OCI-LY7 (cell line): ENCODE measurements around the gene SNX10. TPM values are rescaled to one million over a fixed set of nuclear protein-coding genes. Genes with fewer than 3 reads are reported as not detected.
A peak's percentile ranks its signal among the peaks of the same experiment; 100 is the strongest.

ENCODE experiments used
- BruUV-seq: library from RNA; stranded (reverse); fragments of 400-500 nt; replicated peaks from 2 replicates; lab custom pipeline; 2021; lab: Mats Ljungman, UMichigan
- CTCF ChIA-PET: fragments of 300-600 bp; sonication (Branson Sonifier 250); formaldehyde crosslinking; loops from one replicate; lab custom pipeline; 2022; ENCODE audit warnings: antibody characterized with exemption; ENCODE audit not compliant: unreplicated experiment; lab: Charles Lee
- POLR2A ChIA-PET: fragments of 300-600 bp; sonication (Branson Sonifier 250); formaldehyde crosslinking; loops from one replicate; lab custom pipeline; 2022; ENCODE audit warnings: antibody characterized with exemption; lab: Charles Lee
- DNase-seq: peaks from one replicate; pipeline ENCODE4 v3.0.0-alpha.2; 2015; ENCODE audit warnings: low spot score
- H2AFZ ChIP-seq: fragments of 200-600 bp; sonication (generic), shearing (Covaris generic); 2 replicates; pipeline ENCODE4 v1.6.1; 2014; ENCODE audit warnings: mild to moderate bottlenecking, antibody characterized with exemption, low read length, moderate library complexity
- H3K27ac ChIP-seq: fragments of 200-600 bp; sonication (generic); 2 replicates; pipeline ENCODE4 v1.5.1; 2014; ENCODE audit warnings: mixed run types, low read depth, mild to moderate bottlenecking, moderate library complexity, low read length, inconsistent platforms; ENCODE audit not compliant: poor library complexity, severe bottlenecking
- H3K36me3 ChIP-seq: fragments of 200-600 bp; sonication (generic); 2 replicates; pipeline ENCODE4 v1.6.1; 2014; ENCODE audit warnings: mild to moderate bottlenecking, antibody characterized with exemption, low read length, moderate library complexity, mixed read lengths; ENCODE audit not compliant: insufficient read depth
- H3K4me1 ChIP-seq: fragments of 200-600 bp; sonication (generic); 2 replicates; pipeline ENCODE4 v1.5.1; 2014; ENCODE audit warnings: mild to moderate bottlenecking, low read length; ENCODE audit not compliant: insufficient read depth, poor library complexity, severe bottlenecking
- H3K4me2 ChIP-seq: fragments of 200-600 bp; sonication (generic); 2 replicates; pipeline ENCODE4 v1.6.1; 2014; ENCODE audit warnings: mild to moderate bottlenecking, low read length
- H3K4me3 ChIP-seq: fragments of 200-600 bp; sonication (generic); 2 replicates; pipeline ENCODE4 v1.5.1; 2014; ENCODE audit warnings: mild to moderate bottlenecking, low read depth, low read length; ENCODE audit not compliant: poor library complexity, severe bottlenecking
- H3K79me2 ChIP-seq: fragments of 200-600 bp; sonication (generic); 2 replicates; pipeline ENCODE4 v1.6.1; 2016; ENCODE audit warnings: low read depth, mild to moderate bottlenecking, low read length, moderate library complexity, mixed read lengths; ENCODE audit not compliant: insufficient read depth
- H3K9me2 ChIP-seq: fragments of 200-600 bp; sonication (generic); 2 replicates; pipeline ENCODE4 v1.6.1; 2016; ENCODE audit warnings: mild to moderate bottlenecking, low read length, mixed read lengths; ENCODE audit not compliant: insufficient read depth
- H3K9me3 ChIP-seq: fragments of 200-600 bp; sonication (generic); 2 replicates; pipeline ENCODE4 v1.6.1; 2014; ENCODE audit warnings: mild to moderate bottlenecking, mixed run types, low read length, mixed read lengths
- H4K20me1 ChIP-seq: fragments of 200-600 bp; sonication (generic); 2 replicates; pipeline ENCODE4 v1.6.1; 2014; ENCODE audit warnings: mild to moderate bottlenecking, antibody characterized with exemption, low read length, moderate library complexity, mixed read lengths; ENCODE audit not compliant: insufficient read depth
- CTCF ChIP-seq: fragments of 200-600 bp; sonication (generic); conservative IDR thresholded peaks from 2 replicates; pipeline ENCODE4 v1.5.1; 2014; ENCODE audit warnings: mild to moderate bottlenecking, antibody characterized with exemption, low read length, moderate library complexity, mixed read lengths
- EZH2phosphoT487 ChIP-seq: fragments of 200-600 bp; sonication (generic); IDR thresholded peaks from 2 replicates; pipeline ENCODE4 v1.6.1; 2018; ENCODE audit warnings: low read depth, borderline replicate concordance, mild to moderate bottlenecking, mixed run types, antibody characterized with exemption, low read length, moderate library complexity, mixed read lengths
- intact Hi-C: fragments of 100-400 bp; cut with micrococcal nuclease; formaldehyde crosslinking; loops from one replicate; pipeline ENCODE4 v1.10.0; 2022; ENCODE audit not compliant: unreplicated experiment
- total RNA-seq, 2 experiments: library from RNA; depleted of rRNA in 1 of 2; stranded (reverse); fragments of >200 nt in 1 of 2; shearing (Covaris generic) in 1 of 2; gene quantifications; 2 replicates each; pipeline ENCODE4 v1.2.3, GENCODE V29; 2014 to 2022

SNX10 gene
- total RNA-seq, 2 experiments from 2014 or later: 14.3 to 32.9 TPM

GRCh38 chr7:26381476-26382353 lies 90.1 kb downstream of the SNX10 start:
- CTCF ChIA-PET: no interaction called here

GRCh38 chr7:26385240-26385639 lies 93.6 kb downstream of the SNX10 start:
- CTCF ChIA-PET: no interaction called here
- TF ChIP-seq CTCF (0 out of 2 replicates have a peak, but pooled peaks have one; percentile 21), EZH2phosphoT487 (no peak)
- Histone ChIP-seq H3K4me2 (no peak overlapping the region), H4K20me1 (no peaks in the 10 kb centered on the region), H3K4me3 (no peak overlapping the region), H3K36me3 (no peaks in the 10 kb centered on the region), H3K9me3 (no peaks in the 10 kb centered on the region), H3K27ac (no peak overlapping the region), H3K79me2 (no peaks in the 10 kb centered on the region), H2AFZ (no peak overlapping the region), H3K9me2 (no peaks in the 10 kb centered on the region), H3K4me1 (no peaks in the 10 kb centered on the region)
- intact Hi-C loops: no loop called here
- DNase-seq: no peak
- BruUV-seq: no TSS peak
- POLR2A ChIA-PET: interaction anchor here (0.6 to 0.7 kb wide), 2 partner anchors 275 to 696 kb away, joined by 3 read pairs; no protein-coding TSS in a partner anchor

More at GRCh38 chr7:26381476-26382353, 90.1 kb downstream of the SNX10 start:
- H3K9me2 ChIP-seq: no peaks in the 10 kb centered on the region
- H3K4me2 ChIP-seq: no peak overlapping the region
- H2AFZ ChIP-seq: no peak overlapping the region
- H3K79me2 ChIP-seq: no peaks in the 10 kb centered on the region
- H3K36me3 ChIP-seq: no peaks in the 10 kb centered on the region
- BruUV-seq: no TSS peak
- no peaks in the 10 kb centered on the region for H3K9me3 ChIP-seq
- POLR2A ChIA-PET: interaction anchor here (0.8 kb wide), 1 partner anchor 1641 kb away, joined by 6 read pairs; no protein-coding TSS in a partner anchor
- no peaks in the 10 kb centered on the region for H4K20me1 ChIP-seq
- no peak overlapping the region for H3K4me3 ChIP-seq
- TF ChIP-seq EZH2phosphoT487 (no peak), CTCF (no peak)
- peaks cover 2% of the 10 kb centered on the region for H3K4me1 ChIP-seq
- no peak for DNase-seq
- intact Hi-C loops: no loop called here
- no peak overlapping the region for H3K27ac ChIP-seq

- no peak overlapping the region for H3K4me2 ChIP-seq
- no peaks in the 10 kb centered on the region for H3K9me3 ChIP-seq
- no peak overlapping the region for H2AFZ ChIP-seq
- no peaks in the 10 kb centered on the region for H3K36me3 ChIP-seq
- DNase-seq: no peak
- intact Hi-C loops: no loop called here
- H3K79me2 ChIP-seq: no peaks in the 10 kb centered on the region
- POLR2A ChIA-PET: no interaction called here
- no TSS peak for BruUV-seq
- H4K20me1 ChIP-seq: no peaks in the 10 kb centered on the region
- CTCF ChIA-PET: no interaction called here
- H3K4me3 ChIP-seq: no peak overlapping the region
- no peak overlapping the region for H3K27ac ChIP-seq
- H3K9me2 ChIP-seq: no peaks in the 10 kb centered on the region
- no peaks in the 10 kb centered on the region for H3K4me1 ChIP-seq
- TF ChIP-seq EZH2phosphoT487 (no peak), CTCF (no peak)
These were observed 96.1 kb downstream of the SNX10 start for GRCh38 chr7:26387731-26388130.
